ENCODE results near the gene JPH4.

JPH4 gene

GRCh38 chr14:23522643-23523198, 55.9 kb downstream of the JPH4 start:
- no peak for DNase-seq

GRCh38 chr14:23521785-23522640, 56.6 kb downstream of the JPH4 start:
- DNase-seq, result no peak

GRCh38 chr14:23520899-23521533, 57.6 kb downstream of the JPH4 start:
- no peak for DNase-seq

GRCh38 chr14:23518709-23519108, 59.9 kb downstream of the JPH4 start:
- DNase-seq, result no peak
